Activated CD4-positive, CD25-positive, alpha-beta regulatory T cell treated with anti-CD3 and anti-CD28 coated beads, Interleukin-2, amount 50 U/mL, for 24 hours (primary cell): ENCODE results near the gene AFAP1L2.

Source experiments
- ATAC-seq, 2 donors: fragments of 150-1000 bp; cut with Tn5 transposase; one replicate each; pipeline ENCODE4 v1.10.0; 2021; ENCODE audit warnings: mild to moderate bottlenecking in 1 of 2, moderate library complexity in 1 of 2

The AFAP1L2 gene, protein sequence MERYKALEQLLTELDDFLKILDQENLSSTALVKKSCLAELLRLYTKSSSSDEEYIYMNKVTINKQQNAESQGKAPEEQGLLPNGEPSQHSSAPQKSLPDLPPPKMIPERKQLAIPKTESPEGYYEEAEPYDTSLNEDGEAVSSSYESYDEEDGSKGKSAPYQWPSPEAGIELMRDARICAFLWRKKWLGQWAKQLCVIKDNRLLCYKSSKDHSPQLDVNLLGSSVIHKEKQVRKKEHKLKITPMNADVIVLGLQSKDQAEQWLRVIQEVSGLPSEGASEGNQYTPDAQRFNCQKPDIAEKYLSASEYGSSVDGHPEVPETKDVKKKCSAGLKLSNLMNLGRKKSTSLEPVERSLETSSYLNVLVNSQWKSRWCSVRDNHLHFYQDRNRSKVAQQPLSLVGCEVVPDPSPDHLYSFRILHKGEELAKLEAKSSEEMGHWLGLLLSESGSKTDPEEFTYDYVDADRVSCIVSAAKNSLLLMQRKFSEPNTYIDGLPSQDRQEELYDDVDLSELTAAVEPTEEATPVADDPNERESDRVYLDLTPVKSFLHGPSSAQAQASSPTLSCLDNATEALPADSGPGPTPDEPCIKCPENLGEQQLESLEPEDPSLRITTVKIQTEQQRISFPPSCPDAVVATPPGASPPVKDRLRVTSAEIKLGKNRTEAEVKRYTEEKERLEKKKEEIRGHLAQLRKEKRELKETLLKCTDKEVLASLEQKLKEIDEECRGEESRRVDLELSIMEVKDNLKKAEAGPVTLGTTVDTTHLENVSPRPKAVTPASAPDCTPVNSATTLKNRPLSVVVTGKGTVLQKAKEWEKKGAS

DNA sequence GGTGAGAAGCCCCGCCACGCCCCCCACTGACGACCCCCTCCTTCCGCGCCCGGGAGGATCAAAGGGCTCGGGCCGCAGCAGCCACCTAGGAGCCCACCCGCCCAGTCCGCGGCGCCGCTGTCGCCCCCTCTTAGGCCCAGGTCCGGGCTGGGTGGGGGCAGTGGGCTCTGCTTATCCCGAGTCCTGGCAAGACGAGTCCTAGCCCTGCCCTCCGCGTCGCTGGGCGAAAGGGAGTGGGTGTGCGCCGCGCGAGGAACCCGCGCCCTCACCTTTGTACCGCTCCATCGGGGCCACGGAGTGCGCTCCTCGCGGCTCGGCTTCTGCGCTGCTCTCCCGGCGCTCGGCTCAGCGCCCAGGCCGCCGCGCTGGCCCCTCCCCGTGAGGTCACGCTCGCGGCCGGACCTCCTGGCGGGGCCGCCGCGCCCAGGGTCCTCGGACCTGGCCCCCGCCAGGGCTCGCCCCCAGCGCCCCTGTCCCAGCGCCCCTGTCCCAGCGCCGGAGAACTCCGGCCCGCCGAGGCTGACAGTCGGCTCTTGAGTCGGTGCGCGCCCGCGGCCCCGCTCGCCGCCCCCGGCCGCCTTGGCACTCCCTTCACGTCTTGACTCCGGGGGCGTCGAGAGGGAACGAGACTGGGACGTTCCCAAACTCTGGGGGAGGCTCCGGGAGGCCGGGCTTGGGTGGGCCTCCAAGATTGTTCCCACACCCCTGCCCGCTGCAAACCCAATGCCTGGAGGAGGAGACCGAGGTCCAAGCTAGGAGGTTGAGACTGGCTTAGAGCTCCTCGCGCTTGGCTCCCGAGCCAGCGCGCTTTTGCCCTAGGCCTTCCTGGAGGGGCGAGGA, at the start of gene AFAP1L2:
Gene AFAP1L2, minus strand, starts transcription at position 332 of the 840 bp plus-strand sequence. Its CDS starts 47 bp downstream, at position 285.
- ATAC-seq: no peak

DNA sequence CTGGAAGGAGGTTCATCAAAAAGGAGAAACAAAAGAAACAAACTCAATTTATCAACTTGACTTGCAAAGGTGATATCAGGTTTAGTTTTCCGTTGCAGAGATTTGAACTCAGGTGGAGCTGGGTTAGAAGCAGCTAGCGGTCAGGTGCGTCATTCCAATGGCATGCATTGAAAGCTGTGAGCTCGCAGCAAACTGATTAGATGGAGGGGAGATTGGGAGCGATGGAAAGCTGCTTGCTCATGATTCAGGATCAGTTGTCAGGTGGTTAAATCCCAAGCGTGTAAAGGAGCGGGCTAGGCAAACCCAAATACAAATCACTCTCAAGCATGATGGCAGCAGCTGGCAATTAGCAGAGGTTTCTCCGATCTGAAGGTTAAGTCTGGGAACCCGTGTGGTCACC, 49.3 kb upstream of the AFAP1L2 start:
- ATAC-seq: no peak

DNA sequence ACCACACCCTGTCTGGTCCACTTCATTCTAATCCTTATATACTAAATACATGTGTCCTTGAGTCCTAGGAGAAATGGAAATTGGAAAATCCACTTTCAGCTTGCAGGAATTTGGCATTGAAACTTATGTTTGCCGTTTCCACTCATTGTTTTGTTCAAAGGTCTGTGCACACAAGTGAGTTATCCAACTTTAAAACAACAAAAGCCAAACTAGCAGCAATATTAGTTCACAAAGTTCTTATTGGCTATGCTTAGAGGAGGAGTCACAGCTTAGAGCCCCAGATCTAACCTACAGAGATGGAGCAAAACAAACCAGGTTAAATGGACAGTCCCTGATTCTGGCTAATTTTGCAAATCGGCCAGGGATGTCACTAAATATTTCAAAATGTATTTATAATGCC, 44.6 kb upstream of the AFAP1L2 start:
- ATAC-seq: no peak

DNA sequence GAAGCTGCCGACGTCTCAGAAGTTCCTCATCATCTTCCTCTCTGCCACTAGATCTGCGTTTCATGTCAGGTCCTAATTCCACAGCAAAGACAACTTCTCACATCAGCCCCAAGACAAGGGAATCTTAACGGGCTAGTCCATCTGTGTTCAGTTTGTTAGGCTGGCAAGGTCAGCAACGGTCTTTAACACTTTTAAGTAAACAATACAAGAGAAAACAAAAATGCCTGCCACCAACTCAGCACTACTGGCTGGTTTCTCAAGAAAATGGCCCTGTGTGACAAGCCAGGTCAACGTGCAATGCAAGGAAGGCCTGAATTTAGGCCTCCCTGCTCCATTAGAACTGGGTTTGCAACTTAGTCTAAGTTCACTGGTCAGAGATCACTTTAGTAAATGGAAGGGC, 41.0 kb upstream of the AFAP1L2 start:
- no peak for ATAC-seq

DNA sequence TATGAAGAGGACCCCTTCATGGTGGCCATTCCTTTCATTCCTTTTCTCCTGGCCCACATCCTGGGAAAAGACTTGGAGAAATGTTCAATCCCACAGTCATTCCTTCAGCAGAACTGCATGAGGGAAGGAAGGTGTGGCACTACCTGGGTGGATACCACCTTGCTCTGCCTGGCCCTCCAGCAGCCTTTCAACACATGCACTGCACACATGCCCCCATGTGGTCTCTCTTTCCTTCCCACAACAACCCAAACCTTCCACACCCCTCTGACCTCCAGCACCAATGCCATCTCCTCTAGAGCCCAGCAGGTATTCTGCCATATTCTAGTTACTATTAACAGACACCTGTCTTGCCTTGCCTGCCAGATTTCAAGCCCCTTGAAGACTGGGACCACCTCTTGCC, 40.5 kb upstream of the AFAP1L2 start:
- no peak for ATAC-seq

DNA sequence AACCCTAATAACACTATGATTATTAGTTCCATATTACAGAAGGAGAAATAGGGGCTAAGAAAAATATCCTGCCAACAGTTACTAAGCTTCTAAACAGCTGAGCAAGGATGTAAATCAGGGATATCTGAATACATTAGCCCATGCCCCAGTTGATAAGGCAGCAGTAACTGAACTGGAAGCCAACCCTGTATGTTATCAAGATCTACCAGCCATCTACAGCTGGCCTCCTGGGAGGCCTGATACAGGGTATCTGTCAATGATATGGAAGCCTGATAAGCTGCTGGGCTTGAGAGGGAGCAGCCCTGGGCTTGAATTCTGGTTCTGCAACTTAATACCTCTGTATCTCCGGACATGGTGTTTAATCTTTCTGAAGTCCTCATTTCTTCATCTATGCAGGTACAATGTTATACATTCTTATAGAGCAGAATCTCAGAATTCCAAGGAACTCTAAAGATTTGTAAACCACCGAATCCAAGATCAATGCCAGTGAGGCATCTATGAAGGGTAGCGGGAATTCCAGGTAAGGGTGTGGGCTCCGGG, 37.9 kb upstream of the AFAP1L2 start:
- ATAC-seq: no peak

DNA sequence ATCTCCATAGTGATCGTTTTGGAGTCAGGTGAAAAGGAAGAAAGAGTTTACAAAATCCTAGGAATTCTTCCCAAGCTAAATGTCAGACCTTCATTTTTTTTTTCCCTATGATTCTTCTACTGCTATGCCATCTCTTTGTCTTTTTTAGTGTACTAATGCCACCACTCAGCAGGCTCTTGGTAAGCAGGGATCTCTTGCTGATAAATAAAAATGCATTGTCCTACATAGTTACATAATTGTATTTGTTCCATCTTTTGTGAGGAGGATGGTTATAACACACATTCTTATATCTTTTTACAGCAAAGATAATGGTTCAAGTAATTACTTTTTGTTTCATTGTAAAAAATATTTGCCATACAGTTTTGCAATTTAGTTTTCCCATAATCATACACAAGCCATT, 36.8 kb upstream of the AFAP1L2 start:
- no peak for ATAC-seq

DNA sequence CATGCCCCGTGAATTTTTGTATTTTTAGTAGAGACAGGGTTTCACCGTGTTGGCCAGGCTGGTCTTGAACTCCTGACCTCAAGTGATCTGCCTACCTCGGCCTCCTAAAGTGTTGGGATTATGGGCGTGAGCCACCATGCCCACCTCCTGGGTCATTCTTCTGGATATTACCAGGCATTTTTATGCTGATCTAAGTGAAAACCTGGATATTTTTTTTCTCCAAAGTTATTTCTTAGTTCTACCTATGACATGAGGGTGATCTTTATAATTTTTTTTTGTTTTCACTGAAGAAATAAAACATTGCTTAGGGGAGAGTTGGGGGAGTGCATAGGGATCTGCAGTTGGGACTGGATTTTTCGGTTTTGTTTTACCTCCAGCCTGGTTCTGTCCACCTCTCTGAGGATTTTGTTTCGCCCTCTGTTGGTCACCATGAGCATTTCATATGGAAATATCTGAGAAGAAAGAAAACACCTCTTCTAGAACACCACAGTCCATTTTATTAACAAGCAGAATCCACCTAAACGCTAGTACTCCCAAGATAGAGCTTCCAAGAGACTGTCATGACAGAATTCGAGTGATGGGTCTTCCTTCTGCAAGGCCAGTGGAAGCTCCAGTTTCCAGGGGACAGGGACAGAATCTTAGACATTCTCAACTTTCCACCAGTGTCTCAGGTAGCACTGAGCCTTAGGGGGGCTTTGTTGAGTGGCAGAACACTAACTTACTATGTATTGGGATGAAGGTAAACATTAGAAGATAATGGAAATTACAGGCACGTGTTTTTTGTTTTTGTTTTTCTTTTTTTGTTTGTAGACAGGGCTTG, 33.4 kb upstream of the AFAP1L2 start:
- no peak for ATAC-seq

DNA sequence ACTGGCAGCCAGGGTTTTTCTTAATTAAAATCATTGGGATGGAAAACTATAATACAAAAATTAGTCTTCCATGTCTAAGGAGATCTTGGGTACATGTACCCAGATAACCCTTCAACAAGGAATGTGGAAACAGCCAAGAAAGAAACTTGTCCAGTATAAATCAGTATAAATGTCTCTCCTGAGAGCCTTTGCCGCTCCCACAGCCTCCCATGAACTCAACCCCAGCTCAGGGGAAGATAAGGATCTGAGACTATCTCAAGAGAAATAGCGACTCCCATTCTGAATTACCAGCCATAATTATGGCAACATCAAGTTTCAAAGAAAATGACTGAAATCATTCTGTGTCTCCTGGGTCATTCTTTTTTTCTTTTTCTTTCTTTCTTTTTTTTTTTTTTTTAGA, 32.6 kb upstream of the AFAP1L2 start:
- ATAC-seq: no peak

DNA sequence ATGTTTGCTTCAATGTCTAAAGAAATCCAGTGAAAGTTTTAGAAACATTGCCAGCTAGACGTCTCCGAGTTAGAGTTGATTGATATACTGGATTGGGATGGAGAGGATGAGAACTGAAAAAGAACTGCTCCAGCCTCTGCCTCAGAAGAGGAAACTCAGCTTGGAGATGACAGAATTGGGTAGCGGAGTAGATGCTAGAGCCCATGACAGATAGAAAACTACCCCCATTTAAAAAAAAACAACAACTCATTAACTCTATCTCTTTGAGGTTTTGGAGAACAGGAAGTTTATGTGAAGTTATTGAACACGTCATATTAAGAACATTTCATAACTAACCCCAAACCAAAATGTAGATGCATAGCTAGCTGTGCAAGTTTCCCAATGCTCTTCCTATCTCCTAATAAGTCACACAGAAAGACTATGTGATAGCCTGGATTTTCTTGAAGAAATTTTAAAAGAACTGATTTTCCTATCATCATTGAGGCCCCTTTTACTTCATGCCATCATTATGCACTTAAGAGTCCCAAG, 28.3 kb upstream of the AFAP1L2 start:
- ATAC-seq: no peak

DNA sequence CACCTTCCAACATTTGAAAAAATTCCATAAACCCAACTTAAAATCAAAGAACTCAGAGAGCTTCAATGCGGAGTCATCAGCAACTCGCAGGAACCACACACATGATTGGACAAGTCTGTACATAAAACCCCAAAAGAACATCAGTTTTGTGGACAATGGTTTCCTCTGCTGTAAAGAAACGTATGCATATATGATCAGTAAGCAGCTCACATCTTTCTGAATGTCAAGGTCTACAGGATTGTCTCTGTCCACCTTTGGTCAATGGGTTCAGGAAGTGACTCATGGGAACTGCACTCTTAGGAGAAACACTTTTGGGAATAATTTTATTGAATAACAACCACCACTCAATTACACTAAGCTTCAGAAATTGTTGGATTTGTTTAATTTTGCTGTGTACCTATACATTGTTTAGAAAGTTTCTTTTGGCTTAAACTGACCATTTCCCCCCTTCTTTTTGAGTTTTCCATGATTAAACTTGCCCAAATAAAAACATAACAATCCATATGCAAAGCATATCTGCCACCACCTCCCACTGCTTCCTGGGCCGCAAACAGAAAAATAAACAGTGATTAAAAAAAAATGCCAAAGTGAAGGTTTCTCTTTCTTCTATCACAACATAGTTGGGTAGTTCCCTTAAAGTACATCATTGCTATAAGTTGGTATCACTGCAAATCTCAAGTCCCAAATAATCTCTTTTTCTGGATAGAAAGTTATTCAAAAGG, 27.3 kb upstream of the AFAP1L2 start:
- no peak for ATAC-seq

DNA sequence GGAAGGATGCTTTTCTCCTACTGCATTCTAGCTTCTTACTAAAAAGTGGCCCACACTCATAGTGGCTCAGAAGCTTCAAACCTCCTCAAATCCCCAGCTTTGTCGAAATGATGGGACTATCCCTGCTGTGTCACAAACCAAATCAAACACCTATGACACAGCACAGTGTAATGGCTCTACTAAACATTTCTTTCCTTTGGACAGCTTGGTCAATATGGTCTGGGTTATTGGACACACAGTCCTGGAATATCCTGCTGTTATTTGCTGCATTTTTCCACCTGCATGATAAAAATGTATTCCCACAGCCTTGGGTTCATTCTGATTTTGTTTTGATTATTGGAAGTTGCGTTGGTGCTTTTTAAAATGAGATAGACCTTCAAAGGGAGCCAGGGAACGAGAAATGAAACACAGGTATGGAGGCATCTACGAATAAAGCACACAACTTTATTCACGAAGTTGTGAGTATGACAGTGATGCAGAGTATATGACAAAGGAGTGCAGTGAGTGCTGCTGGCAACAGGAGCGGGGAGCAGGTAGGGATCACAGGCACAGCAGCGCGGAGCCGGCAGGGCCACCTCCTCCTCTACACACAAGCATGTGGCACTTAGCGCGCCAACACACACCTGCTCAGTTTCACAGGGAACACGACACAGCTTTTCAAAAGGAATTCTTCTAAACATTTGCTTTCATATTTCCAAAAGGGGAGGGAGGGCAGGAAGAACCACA, 26.5 kb upstream of the AFAP1L2 start:
- ATAC-seq: no peak

DNA sequence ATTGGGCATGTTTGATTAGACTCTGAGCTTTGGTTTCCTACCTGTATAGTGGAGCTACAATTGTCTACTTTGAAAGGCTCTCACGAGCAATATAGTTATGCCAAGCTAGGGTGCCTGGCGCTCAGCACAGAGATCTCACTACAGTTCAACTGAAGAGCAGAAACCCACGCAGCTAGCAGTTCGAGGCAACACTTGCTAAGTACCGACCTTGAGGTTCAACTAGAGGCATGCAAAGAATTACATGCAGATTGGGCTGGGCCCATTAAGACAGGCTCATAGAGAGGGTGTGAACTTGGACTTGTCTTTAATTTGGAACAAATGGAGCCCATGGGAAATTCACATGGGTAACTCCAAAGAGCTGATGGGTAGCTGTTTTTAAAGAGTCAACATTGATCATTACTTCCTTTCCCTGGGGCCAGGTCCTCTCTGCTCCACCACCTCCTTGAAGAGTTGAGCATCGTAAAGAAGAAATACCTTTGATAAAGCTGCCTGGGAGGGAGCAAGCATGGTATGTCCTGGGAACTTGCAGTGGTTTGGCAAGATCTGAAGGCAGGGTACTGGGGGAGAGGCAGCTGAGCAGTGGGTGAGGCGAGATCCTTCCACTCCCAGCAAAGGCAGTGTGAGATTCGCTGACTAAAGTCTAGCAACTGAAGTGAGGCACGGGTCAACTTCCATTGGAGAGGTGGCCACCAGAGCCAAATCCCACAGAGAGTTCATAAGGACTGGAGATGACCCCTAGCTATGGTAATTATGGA, 25.5 kb upstream of the AFAP1L2 start:
- no peak for ATAC-seq

DNA sequence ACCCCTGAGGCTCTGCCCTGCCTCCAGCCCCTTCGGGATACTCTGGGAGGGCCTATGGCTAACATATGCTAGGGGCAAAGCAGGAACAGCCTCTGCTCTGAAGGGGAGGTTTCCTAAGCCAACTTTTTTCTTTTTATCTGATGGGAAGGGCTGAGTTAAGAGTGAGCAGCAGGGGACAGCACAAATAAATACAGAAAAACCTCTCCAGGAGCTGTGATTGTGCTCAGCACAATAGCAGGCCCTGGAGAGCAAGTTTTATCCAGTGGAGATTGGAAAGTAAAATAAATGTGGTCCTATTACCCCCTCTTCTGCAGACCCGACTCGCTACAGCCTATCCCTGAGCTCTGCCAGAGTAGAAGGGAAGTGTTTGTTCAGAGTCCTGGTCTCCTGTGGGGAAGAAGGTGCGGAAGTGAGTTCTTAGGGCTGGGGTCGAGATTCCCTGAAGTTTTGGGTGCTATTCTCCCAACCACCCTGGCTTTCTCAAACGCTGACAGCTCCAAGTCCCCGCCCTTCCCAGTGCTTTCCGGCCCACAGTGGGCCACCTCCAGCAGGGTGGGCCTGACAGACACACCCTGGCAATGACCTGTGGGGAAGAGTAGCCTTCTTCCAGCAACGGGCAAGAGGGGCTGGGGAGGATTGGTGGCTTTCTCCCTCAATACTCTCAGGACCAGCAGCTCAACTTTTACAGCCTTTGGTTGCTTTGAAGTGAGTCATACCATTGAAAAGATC, 23.0 kb upstream of the AFAP1L2 start:
- no peak for ATAC-seq

DNA sequence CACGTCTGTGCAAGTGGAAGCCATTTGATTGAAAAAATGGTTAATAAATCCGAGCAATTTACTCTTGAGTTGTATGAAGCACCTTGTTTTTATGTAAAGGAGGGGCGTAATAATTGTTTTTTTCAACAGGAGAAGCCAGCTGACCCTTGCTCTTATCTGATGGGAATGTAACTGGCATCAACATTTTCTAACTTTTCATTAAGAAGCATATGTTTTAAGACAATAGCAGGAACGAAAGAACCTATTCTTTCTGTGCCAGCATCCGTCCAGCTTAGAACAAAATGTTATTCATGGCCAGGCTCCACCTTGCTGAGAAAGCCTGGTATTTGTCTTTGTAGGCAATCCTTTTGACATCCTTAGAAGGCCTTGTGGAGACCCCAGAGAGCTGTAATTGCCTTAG, 22.2 kb upstream of the AFAP1L2 start:
- ATAC-seq: no peak

DNA sequence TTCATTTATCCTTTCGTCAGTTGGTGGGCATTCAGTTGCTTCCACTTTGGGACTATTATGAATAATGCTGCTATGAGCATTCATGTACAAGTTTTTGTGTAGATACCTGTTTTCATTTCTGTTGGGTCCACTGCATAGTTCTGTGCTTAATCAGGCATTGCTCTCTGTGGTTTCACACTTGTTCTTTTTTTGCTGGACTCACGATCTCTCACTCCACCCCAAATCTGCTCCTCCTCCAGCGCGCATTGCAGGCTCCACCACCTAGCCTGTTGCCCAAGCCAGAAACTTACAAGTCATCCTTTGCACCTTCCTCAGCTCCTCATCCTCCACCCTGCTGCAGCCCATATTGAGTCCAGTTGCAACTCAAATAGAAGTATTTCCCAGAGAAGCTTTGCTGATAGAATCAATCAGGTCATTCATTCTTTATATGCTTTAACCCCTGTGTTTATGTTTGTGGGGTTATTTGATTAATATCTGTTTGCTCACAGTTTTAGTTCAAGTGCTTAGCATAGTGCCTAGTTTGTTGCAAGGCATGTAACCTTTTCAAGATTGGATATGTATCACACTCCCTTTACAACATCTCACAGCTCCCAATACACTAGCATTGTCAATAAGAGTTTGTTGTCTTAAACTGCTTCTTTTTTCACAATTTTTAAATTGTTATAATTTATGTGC, 16.6 kb upstream of the AFAP1L2 start:
- ATAC-seq: no peak

DNA sequence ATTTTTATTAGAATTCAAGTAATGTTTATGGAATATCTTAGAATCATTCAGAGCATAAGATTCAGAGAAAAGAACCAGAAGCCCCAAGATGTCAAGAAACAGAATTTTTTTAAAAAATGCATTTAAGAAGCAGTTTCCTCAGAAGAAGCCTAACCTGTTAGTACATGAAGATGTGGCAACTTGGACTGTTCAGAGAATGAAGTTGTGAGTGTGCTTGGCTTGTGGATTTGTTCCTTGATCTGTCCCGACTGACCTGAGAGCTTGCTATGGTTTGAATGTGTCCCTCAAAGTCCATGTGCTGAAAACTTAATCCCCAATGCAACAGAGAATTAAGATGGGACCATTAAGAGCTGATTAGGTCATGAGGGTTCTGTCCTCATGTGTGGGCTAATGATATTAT, 13.8 kb upstream of the AFAP1L2 start:
- ATAC-seq: no peak
